KOPT-K1 (cell line): ENCODE data around the gene PTPRN2.

ENCODE experiments used
- H3K27ac ChIP-seq: fragments of 200-600 bp; sonication (generic); 2 replicates; pipeline ENCODE4 v1.5.1; 2016; ENCODE audit warnings: antibody characterized with exemption, mild to moderate bottlenecking, low read depth, low read length; ENCODE audit not compliant: poor library complexity, severe bottlenecking
- H3K36me3 ChIP-seq: fragments of 200-600 bp; sonication (generic); 2 replicates; pipeline ENCODE4 v1.5.1; 2017; ENCODE audit warnings: antibody characterized with exemption, mild to moderate bottlenecking, low read length, moderate library complexity; ENCODE audit not compliant: insufficient read depth
- H3K9me3 ChIP-seq: fragments of 200-600 bp; sonication (generic); 2 replicates; pipeline ENCODE4 v1.5.1; 2017; ENCODE audit warnings: antibody characterized with exemption, low read length, mild to moderate bottlenecking; ENCODE audit not compliant: insufficient read depth, poor library complexity, severe bottlenecking

The PTPRN2 gene

DNA sequence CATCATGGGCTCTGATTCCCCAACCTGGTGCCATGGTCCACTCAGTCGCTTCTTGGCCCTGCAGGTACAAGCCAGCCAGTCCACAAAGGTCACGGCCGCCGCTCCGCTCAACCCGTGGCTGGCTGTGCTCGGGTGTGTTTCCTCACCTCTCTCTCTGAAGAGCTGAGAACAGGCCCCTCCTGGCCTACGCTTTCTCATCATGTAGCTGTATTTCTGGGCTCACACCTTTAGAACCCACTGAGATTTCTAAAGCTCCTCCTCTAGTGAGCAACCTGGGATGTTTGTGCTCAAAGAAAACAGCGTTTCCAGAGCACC lies 30.2 kb downstream of the PTPRN2 start:
- no peaks in the 10 kb centered on the region for H3K36me3 ChIP-seq

DNA sequence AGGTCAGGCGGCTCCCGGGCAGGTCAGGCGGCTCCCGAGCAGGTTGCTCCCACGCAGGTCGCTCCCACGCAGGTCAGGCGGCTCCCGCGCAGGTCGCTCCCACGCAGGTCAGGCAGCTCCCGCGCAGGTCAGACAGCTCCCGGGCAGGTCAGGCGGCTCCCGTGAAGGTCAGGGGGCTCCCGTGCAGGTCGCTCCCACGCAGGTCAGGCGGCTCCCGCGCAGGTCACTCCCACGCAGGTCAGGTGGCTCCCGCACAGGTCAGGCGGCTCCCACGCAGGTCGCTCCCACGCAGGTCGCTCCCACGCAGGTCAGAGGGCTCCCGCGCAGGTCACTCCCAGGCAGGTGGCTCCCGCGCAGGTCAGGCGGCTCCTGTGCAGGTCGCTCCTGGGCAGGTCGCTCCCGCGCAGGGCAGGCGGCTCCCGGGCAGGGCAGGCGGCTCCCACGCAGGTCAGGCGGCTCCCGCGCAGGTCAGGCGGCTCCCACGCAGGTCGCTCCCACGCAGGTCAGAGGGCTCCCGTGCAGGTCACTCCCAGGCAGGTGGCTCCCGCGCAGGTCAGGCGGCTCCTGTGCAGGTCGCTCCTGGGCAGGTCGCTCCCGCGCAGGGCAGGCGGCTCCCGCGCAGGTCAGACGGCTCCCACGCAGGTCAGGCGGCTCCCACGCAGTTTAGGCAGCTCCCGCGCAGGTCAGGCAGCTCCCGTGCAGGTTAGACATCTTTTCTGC lies 30.7 kb downstream of the PTPRN2 start:
- Histone ChIP-seq H3K36me3 (no peaks in the 10 kb centered on the region), H3K9me3 (peaks cover 12% of the 10 kb centered on the region), H3K27ac (no peak overlapping the region)

More for the DNA sequence above, 30.2 kb downstream of the PTPRN2 start:
- H3K27ac ChIP-seq = no peak overlapping the region
- peaks cover 12% of the 10 kb centered on the region for H3K9me3 ChIP-seq

DNA sequence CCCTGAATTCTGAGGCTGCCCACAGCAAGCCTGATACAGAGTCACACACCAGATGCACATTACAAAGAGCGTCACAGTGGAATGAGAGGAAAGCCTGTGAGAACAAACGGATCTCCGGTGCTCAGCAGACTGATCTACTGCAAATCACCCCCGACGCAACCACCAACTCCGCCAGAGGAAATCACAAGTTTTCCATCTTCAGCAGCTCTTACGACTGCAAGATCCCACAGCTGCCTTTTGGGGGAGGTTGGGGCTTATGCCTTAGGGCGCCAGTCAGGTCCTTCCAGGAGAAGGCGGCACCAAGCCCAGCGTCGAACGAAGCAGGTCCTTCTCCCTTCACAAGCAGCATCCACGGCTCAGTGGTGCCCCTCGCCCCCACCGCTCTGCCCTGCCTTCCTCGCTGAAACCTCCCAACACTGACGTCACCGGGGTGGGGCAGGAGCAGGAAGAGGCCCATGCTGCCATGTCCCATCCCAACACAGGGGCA lies 32.5 kb downstream of the PTPRN2 start:
- Histone ChIP-seq H3K9me3 (peaks cover 12% of the 10 kb centered on the region), H3K36me3 (no peaks in the 10 kb centered on the region), H3K27ac (no peak overlapping the region)

DNA sequence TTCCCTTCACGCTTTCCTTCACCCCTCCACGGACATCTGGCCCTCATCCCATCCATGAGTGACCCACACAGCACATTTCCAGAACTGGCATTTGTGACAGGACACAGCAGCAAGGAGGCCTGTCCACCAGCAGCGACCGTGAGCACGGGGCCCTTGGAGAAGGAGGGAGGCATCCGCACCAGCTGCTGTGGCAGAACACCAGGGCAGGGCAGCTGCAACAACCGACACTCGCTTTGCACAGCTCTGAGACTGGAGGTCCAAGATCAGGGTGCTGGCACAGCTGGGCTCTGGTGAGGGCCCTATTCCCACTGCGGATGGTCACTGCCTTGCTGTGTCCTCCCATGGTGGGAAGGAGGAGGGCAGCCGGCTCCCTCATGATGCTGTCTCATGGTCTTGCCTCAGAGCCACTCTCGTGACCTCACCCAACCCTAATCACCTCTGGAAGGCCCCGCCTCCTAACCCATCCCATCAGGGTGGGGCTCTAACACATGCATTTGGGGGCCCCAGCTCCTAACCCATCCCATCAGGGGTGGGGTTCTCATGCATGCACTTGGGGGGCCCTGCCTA lies 36.7 kb downstream of the PTPRN2 start:
- no peaks in the 10 kb centered on the region for H3K36me3 ChIP-seq
- H3K9me3 ChIP-seq = no peaks in the 10 kb centered on the region
- no peak overlapping the region for H3K27ac ChIP-seq

GRCh38 chr7:158550394-158550700 lies 37.3 kb downstream of the PTPRN2 start:
- H3K36me3 ChIP-seq = no peaks in the 10 kb centered on the region
- H3K9me3 ChIP-seq = no peaks in the 10 kb centered on the region
- no peak overlapping the region for H3K27ac ChIP-seq

DNA sequence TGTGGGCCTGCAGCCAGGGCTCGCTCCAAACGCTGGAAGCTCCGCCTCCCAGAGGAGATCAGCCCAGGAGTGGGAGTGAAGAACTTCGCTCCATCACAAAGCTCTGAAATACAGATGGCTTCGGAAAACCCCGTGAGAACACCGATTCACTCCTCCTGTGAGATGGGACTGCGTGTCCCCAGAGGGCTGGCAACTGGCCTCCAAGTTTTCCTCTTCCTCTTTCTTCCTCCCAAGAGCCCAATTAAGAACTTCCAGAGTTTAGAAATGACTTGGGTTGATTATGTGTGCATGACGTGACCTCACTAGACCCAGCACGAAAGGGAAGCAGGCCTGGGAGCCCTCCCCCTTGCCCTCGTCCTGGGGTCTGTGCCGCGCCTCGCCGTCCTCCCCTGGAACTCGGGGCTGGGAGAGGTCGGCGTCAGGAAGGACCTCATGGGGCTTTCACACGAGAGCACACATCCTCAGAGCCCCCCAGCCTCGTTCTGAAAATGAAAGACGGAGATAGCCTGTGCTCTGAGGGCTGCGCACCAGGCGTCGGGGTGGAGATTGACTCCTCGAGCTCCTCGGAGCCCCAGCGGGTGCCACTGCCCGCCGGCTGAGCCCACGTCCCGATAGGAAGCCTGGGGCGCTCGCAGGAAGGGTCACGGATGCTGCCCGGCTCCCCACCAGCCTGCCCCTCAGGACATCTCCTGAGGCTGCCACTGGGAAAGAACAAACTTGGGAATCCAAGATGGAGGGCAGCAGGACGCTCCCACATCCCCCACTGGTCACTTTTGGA lies 37.8 kb downstream of the PTPRN2 start:
- no peak overlapping the region for H3K27ac ChIP-seq

GRCh38 chr7:158549176-158549615 lies 38.4 kb downstream of the PTPRN2 start:
- no peaks in the 10 kb centered on the region for H3K9me3 ChIP-seq
- no peaks in the 10 kb centered on the region for H3K36me3 ChIP-seq
- no peak overlapping the region for H3K27ac ChIP-seq

More for the DNA sequence above, 37.8 kb downstream of the PTPRN2 start:
- no peaks in the 10 kb centered on the region for H3K9me3 ChIP-seq
- no peaks in the 10 kb centered on the region for H3K36me3 ChIP-seq

GRCh38 chr7:158548726-158549125 lies 38.9 kb downstream of the PTPRN2 start:
- no peaks in the 10 kb centered on the region for H3K9me3 ChIP-seq
- H3K36me3 ChIP-seq = no peaks in the 10 kb centered on the region
- H3K27ac ChIP-seq = no peak overlapping the region

GRCh38 chr7:158547817-158548216 lies 39.8 kb downstream of the PTPRN2 start:
- H3K36me3 ChIP-seq = no peaks in the 10 kb centered on the region
- H3K27ac ChIP-seq = no peak overlapping the region
- no peaks in the 10 kb centered on the region for H3K9me3 ChIP-seq

GRCh38 chr7:158546626-158547025 lies 41.0 kb downstream of the PTPRN2 start:
- Histone ChIP-seq H3K36me3 (no peaks in the 10 kb centered on the region), H3K27ac (no peak overlapping the region), H3K9me3 (no peaks in the 10 kb centered on the region)

GRCh38 chr7:158546214-158546613 lies 41.4 kb downstream of the PTPRN2 start:
- no peaks in the 10 kb centered on the region for H3K36me3 ChIP-seq
- H3K27ac ChIP-seq = no peak overlapping the region
- no peaks in the 10 kb centered on the region for H3K9me3 ChIP-seq

DNA sequence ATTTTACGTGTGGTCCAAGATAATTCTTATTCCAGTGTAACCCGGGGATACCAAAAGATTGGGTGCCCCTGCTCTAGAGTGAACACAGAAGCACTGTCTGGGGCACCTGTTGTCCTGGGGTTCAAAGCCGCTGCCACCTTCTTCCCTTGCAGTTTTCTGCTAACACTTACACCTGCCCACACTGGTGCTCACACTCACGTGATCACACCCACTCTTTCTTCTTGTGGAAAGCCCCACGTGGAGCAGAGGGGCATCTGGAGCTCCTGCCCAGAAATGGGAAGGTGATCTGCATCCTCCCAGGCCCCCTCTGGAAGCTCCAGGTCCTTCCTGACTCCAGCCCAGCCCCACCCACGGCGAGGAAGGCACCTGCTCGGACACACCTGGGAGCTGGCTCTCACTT lies 42.9 kb downstream of the PTPRN2 start:
- Histone ChIP-seq H3K9me3 (no peaks in the 10 kb centered on the region), H3K36me3 (no peaks in the 10 kb centered on the region), H3K27ac (no peak overlapping the region)

DNA sequence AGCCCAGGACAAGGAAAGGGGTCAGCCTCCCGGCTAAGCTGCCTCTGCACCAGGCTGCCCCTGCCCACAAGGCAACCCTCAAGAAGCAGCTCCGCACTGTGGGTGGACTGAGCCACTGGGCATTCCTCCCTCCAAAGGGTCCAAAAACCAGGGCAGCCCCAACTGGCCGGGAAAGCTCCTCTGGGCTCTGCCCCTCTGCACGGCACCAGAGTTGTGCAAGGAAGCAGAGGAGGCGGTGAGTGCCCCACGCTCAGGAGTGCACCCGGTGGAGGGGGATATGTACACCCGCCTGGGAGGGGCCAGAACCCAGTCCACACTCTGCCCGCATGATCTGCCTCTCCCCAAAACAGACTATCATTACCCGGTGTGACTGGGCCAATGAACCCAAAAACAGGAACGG lies 43.8 kb downstream of the PTPRN2 start:
- Histone ChIP-seq H3K36me3 (no peaks in the 10 kb centered on the region), H3K9me3 (no peaks in the 10 kb centered on the region), H3K27ac (no peak overlapping the region)

GRCh38 chr7:158542651-158543566 lies 44.7 kb downstream of the PTPRN2 start:
- Histone ChIP-seq H3K9me3 (no peaks in the 10 kb centered on the region), H3K36me3 (no peaks in the 10 kb centered on the region), H3K27ac (no peak overlapping the region)
